HEK293 (cell line): ENCODE data around the gene VKORC1.

Experiments used
- EGR2 ChIP-seq: fragments of 450-650 bp; formaldehyde crosslinking; IDR thresholded peaks from 2 replicates; pipeline ENCODE4 v1.5.1; 2016; ENCODE audit warnings: low read depth, missing biosample characterization, missing genetic modification characterization
- IKZF3 ChIP-seq: fragments of 450-650 bp; IDR thresholded peaks from 2 replicates; pipeline ENCODE4 v1.5.0; 2018; ENCODE audit warnings: missing biosample characterization, mild to moderate bottlenecking, missing genetic modification characterization, moderate library complexity
- KLF9 ChIP-seq: fragments of 450-650 bp; formaldehyde crosslinking; IDR thresholded peaks from 2 replicates; pipeline ENCODE4 v1.5.1; 2016; ENCODE audit warnings: missing biosample characterization, missing genetic modification characterization, low read depth
- REPIN1 ChIP-seq: fragments of 450-650 bp; formaldehyde crosslinking; IDR thresholded peaks from 2 replicates; pipeline ENCODE4 v1.5.1; 2017; ENCODE audit warnings: missing biosample characterization, missing genetic modification characterization, low read depth
- YY1 ChIP-seq: fragments of 450-650 bp; formaldehyde crosslinking; IDR thresholded peaks from 2 replicates; pipeline ENCODE4 v1.5.1; 2018; ENCODE audit warnings: missing biosample characterization, missing genetic modification characterization
- ZBTB21 ChIP-seq: fragments of 450-650 bp; formaldehyde crosslinking; IDR thresholded peaks from 2 replicates; pipeline ENCODE4 v1.5.1; 2017; ENCODE audit warnings: missing biosample characterization, missing genetic modification characterization
- ZEB2 ChIP-seq: fragments of 450-650 bp; formaldehyde crosslinking; IDR thresholded peaks from 2 replicates; pipeline ENCODE4 v1.5.1; 2016; ENCODE audit warnings: missing biosample characterization, missing genetic modification characterization
- ZNF146 ChIP-seq: fragments of 450-650 bp; formaldehyde crosslinking; IDR thresholded peaks from 2 replicates; pipeline ENCODE4 v1.5.1; 2016; ENCODE audit warnings: missing biosample characterization, missing genetic modification characterization
- ZNF174 ChIP-seq: fragments of 450-650 bp; formaldehyde crosslinking; IDR thresholded peaks from 2 replicates; pipeline ENCODE4 v1.5.0; 2017; ENCODE audit warnings: missing biosample characterization, mild to moderate bottlenecking, missing genetic modification characterization
- ZNF214 ChIP-seq: fragments of 450-650 bp; formaldehyde crosslinking; IDR thresholded peaks from 2 replicates; pipeline ENCODE4 v1.5.1; 2017; ENCODE audit warnings: missing biosample characterization, mild to moderate bottlenecking, missing genetic modification characterization, borderline replicate concordance
- ZNF221 ChIP-seq: fragments of 450-650 bp; formaldehyde crosslinking; IDR thresholded peaks from 2 replicates; pipeline ENCODE4 v1.5.1; 2017; ENCODE audit warnings: missing biosample characterization, missing genetic modification characterization, borderline replicate concordance
- ZNF24 ChIP-seq: fragments of 450-650 bp; formaldehyde crosslinking; IDR thresholded peaks from 2 replicates; pipeline ENCODE4 v1.5.1; 2016; ENCODE audit warnings: missing biosample characterization, missing genetic modification characterization
- ZNF266 ChIP-seq: fragments of 450-650 bp; formaldehyde crosslinking; IDR thresholded peaks from 2 replicates; pipeline ENCODE4 v1.5.1; 2016; ENCODE audit warnings: missing biosample characterization, missing genetic modification characterization, low read depth
- ZNF274 ChIP-seq, 2 experiments: fragments of 200-500 bp in 1 of 2; fragments of 450-650 bp in 1 of 2; sonication (Bioruptor generic) in 1 of 2; formaldehyde crosslinking in 1 of 2; IDR thresholded peaks; 2 replicates each; pipeline versions ENCODE4 v1.5.1 to v1.6.1; 2014 to 2016; ENCODE audit warnings: borderline replicate concordance in 1 of 2, inconsistent platforms in 1 of 2, low read length in 1 of 2, missing biosample characterization in 1 of 2, missing genetic modification characterization in 1 of 2
- ZNF324 ChIP-seq: fragments of 450-650 bp; formaldehyde crosslinking; IDR thresholded peaks from 2 replicates; pipeline ENCODE4 v1.5.1; 2016; ENCODE audit warnings: missing biosample characterization, missing genetic modification characterization
- ZNF514 ChIP-seq: fragments of 450-650 bp; formaldehyde crosslinking; IDR thresholded peaks from 2 replicates; pipeline ENCODE4 v1.5.1; 2016; ENCODE audit warnings: missing biosample characterization, missing genetic modification characterization
- ZNF529 ChIP-seq: fragments of 450-650 bp; formaldehyde crosslinking; IDR thresholded peaks from 2 replicates; pipeline ENCODE4 v1.5.1; 2017; ENCODE audit warnings: missing genetic modification characterization, missing biosample characterization; ENCODE audit not compliant: insufficient replicate concordance
- ZNF548 ChIP-seq: fragments of 450-650 bp; formaldehyde crosslinking; IDR thresholded peaks from 2 replicates; pipeline ENCODE4 v1.5.1; 2016; ENCODE audit warnings: missing biosample characterization, missing genetic modification characterization
- ZNF549 ChIP-seq: fragments of 450-650 bp; IDR thresholded peaks from 2 replicates; pipeline ENCODE4 v1.5.1; 2018; ENCODE audit warnings: missing biosample characterization, missing genetic modification characterization, mild to moderate bottlenecking, inconsistent platforms, moderate library complexity
- ZNF623 ChIP-seq: fragments of 450-650 bp; formaldehyde crosslinking; IDR thresholded peaks from 2 replicates; pipeline ENCODE4 v1.5.1; 2016; ENCODE audit warnings: missing biosample characterization, missing genetic modification characterization
- ZNF701 ChIP-seq: fragments of 450-650 bp; formaldehyde crosslinking; IDR thresholded peaks from 2 replicates; pipeline ENCODE4 v1.5.1; 2016; ENCODE audit warnings: missing biosample characterization, missing genetic modification characterization
- ZSCAN23 ChIP-seq: fragments of 450-650 bp; formaldehyde crosslinking; IDR thresholded peaks from 2 replicates; pipeline ENCODE4 v1.5.1; 2016; ENCODE audit warnings: missing biosample characterization, missing genetic modification characterization
- ZSCAN30 ChIP-seq: fragments of 450-650 bp; IDR thresholded peaks from 2 replicates; pipeline ENCODE4 v1.5.1; 2018; ENCODE audit warnings: missing biosample characterization, mild to moderate bottlenecking, missing genetic modification characterization, moderate library complexity
- ZXDB ChIP-seq: fragments of 450-650 bp; formaldehyde crosslinking; IDR thresholded peaks from 2 replicates; pipeline ENCODE4 v1.5.1; 2016; ENCODE audit warnings: missing biosample characterization, missing genetic modification characterization
- TF ChIP-seq, protein P1 (sequence below): fragments of 450-650 bp; formaldehyde crosslinking; IDR thresholded peaks from 2 replicates; pipeline ENCODE4 v1.5.1; 2016; ENCODE audit warnings: missing biosample characterization, missing genetic modification characterization
- TF ChIP-seq, protein P2 (sequence below): fragments of 450-650 bp; formaldehyde crosslinking; IDR thresholded peaks from 2 replicates; pipeline ENCODE4 v1.5.1; 2016; ENCODE audit warnings: missing biosample characterization, missing genetic modification characterization
- TF ChIP-seq, protein P3 (sequence below): fragments of 450-650 bp; formaldehyde crosslinking; IDR thresholded peaks from 2 replicates; pipeline ENCODE4 v1.5.1; 2016; ENCODE audit warnings: missing biosample characterization, missing genetic modification characterization
- TF ChIP-seq, protein P4 (sequence below): fragments of 450-650 bp; formaldehyde crosslinking; IDR thresholded peaks from 2 replicates; pipeline ENCODE4 v1.5.1; 2017; ENCODE audit warnings: missing biosample characterization, missing genetic modification characterization
- TF ChIP-seq, protein P5 (sequence below): fragments of 450-650 bp; IDR thresholded peaks from 2 replicates; pipeline ENCODE4 v1.5.1; 2018; ENCODE audit warnings: missing biosample characterization, mild to moderate bottlenecking, missing genetic modification characterization
- TF ChIP-seq, protein P6 (sequence below): fragments of 450-650 bp; formaldehyde crosslinking; IDR thresholded peaks from 2 replicates; pipeline ENCODE4 v1.5.1; 2017; ENCODE audit warnings: missing biosample characterization, missing genetic modification characterization

Gene VKORC1

DNA sequence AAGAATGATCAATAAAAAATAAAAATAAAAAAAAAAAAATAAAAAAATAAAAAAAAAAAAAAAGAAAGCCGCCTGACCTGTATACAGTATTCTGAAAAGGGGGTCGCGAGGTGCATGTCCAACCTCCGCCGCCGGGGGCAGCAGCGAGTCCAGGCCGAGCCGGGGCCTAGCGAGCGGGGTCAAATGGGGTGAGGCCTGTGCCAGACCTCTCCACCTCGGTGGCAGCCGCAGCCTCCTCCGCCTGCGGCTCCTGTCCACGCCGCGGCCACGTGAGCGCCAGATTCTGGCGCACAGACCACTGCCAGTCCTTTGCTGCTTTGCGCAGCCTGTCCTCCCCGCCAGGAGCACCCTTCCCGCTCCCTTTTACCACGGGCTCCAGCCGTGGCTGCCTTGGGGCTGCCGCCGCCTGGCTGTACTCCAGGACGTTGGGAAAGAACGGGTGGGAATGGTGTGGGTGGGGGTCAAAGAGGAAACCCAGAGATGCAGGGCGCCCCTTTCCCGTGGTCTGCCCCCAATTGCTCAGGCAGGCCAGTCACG is 11.1 kb upstream of the VKORC1 start (continued):
- TF ChIP-seq ZNF174 (no peak), ZXDB (peak; percentile 75; the same call in 1 of the 2 replicates), ZNF266 (tag by site-specific recombination) (no peak), ZSCAN30 (peak; percentile 54), ZNF221 (tag by site-specific recombination) (no peak), ZNF146 (tag by site-specific recombination) (no peak), ZNF623 (tag by site-specific recombination) (0 out of 2 replicates have a peak, but pooled peaks have one; percentile 14), ZNF274 (IDR thresholded peaks at IDR 0.05; ENCODE audit: low read length) (no peak), ZNF274 (tag by site-specific recombination; IDR thresholded peaks at IDR 0.05; ENCODE audit: borderline replicate concordance) (no peak), ZNF549 (tag by site-specific recombination) (no peak), ZNF514 (tag by site-specific recombination) (no peak), REPIN1 (tag by site-specific recombination) (no peak), ZNF701 (tag by site-specific recombination) (no peak), ZNF529 (tag by site-specific recombination) (no peak), EGR2 (tag by site-specific recombination) (peak; percentile 30; the same call in 1 of the 2 replicates), ZSCAN23 (tag by site-specific recombination) (no peak), ZNF324 (tag by site-specific recombination) (0 out of 2 replicates have a peak, but pooled peaks have one; percentile 67), ZNF214 (tag by site-specific recombination) (no peak), ZBTB21 (0 out of 2 replicates have a peak, but pooled peaks have one; percentile 11), ZNF548 (tag by site-specific recombination) (no peak), ZNF24 (tag by site-specific recombination) (no peak), IKZF3 (tag by site-specific recombination) (no peak), KLF9 (no peak), ZEB2 (peak; percentile 61; the same call in 1 of the 2 replicates), YY1 (tag by site-specific recombination) (no peak)
- TF ChIP-seq, protein P1, sequence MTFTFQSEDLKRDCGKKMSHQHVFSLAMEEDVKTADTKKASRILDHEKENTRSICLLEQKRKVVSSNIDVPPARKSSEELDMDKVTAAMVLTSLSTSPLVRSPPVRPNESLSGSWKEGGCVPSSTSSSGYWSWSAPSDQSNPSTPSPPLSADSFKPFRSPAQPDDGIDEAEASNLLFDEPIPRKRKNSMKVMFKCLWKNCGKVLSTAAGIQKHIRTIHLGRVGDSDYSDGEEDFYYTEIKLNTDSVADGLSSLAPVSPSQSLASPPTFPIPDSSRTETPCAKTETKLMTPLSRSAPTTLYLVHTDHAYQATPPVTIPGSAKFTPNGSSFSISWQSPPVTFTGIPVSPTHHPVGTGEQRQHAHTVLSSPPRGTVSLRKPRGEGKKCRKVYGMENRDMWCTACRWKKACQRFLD (tag by site-specific recombination) = no peak
- TF ChIP-seq, protein P2, sequence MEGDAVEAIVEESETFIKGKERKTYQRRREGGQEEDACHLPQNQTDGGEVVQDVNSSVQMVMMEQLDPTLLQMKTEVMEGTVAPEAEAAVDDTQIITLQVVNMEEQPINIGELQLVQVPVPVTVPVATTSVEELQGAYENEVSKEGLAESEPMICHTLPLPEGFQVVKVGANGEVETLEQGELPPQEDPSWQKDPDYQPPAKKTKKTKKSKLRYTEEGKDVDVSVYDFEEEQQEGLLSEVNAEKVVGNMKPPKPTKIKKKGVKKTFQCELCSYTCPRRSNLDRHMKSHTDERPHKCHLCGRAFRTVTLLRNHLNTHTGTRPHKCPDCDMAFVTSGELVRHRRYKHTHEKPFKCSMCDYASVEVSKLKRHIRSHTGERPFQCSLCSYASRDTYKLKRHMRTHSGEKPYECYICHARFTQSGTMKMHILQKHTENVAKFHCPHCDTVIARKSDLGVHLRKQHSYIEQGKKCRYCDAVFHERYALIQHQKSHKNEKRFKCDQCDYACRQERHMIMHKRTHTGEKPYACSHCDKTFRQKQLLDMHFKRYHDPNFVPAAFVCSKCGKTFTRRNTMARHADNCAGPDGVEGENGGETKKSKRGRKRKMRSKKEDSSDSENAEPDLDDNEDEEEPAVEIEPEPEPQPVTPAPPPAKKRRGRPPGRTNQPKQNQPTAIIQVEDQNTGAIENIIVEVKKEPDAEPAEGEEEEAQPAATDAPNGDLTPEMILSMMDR = peak; percentile 84
- TF ChIP-seq, protein P3, sequence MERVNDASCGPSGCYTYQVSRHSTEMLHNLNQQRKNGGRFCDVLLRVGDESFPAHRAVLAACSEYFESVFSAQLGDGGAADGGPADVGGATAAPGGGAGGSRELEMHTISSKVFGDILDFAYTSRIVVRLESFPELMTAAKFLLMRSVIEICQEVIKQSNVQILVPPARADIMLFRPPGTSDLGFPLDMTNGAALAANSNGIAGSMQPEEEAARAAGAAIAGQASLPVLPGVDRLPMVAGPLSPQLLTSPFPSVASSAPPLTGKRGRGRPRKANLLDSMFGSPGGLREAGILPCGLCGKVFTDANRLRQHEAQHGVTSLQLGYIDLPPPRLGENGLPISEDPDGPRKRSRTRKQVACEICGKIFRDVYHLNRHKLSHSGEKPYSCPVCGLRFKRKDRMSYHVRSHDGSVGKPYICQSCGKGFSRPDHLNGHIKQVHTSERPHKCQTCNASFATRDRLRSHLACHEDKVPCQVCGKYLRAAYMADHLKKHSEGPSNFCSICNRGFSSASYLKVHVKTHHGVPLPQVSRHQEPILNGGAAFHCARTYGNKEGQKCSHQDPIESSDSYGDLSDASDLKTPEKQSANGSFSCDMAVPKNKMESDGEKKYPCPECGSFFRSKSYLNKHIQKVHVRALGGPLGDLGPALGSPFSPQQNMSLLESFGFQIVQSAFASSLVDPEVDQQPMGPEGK (tag by site-specific recombination) = peak; percentile 51; the same call in 1 of the 2 replicates
- TF ChIP-seq, protein P4, sequence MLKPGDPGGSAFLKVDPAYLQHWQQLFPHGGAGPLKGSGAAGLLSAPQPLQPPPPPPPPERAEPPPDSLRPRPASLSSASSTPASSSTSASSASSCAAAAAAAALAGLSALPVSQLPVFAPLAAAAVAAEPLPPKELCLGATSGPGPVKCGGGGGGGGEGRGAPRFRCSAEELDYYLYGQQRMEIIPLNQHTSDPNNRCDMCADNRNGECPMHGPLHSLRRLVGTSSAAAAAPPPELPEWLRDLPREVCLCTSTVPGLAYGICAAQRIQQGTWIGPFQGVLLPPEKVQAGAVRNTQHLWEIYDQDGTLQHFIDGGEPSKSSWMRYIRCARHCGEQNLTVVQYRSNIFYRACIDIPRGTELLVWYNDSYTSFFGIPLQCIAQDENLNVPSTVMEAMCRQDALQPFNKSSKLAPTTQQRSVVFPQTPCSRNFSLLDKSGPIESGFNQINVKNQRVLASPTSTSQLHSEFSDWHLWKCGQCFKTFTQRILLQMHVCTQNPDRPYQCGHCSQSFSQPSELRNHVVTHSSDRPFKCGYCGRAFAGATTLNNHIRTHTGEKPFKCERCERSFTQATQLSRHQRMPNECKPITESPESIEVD = no peak
- TF ChIP-seq, protein P5, sequence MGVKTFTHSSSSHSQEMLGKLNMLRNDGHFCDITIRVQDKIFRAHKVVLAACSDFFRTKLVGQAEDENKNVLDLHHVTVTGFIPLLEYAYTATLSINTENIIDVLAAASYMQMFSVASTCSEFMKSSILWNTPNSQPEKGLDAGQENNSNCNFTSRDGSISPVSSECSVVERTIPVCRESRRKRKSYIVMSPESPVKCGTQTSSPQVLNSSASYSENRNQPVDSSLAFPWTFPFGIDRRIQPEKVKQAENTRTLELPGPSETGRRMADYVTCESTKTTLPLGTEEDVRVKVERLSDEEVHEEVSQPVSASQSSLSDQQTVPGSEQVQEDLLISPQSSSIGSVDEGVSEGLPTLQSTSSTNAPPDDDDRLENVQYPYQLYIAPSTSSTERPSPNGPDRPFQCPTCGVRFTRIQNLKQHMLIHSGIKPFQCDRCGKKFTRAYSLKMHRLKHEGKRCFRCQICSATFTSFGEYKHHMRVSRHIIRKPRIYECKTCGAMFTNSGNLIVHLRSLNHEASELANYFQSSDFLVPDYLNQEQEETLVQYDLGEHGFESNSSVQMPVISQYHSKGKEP (tag by site-specific recombination) = no peak
- TF ChIP-seq, protein P6, sequence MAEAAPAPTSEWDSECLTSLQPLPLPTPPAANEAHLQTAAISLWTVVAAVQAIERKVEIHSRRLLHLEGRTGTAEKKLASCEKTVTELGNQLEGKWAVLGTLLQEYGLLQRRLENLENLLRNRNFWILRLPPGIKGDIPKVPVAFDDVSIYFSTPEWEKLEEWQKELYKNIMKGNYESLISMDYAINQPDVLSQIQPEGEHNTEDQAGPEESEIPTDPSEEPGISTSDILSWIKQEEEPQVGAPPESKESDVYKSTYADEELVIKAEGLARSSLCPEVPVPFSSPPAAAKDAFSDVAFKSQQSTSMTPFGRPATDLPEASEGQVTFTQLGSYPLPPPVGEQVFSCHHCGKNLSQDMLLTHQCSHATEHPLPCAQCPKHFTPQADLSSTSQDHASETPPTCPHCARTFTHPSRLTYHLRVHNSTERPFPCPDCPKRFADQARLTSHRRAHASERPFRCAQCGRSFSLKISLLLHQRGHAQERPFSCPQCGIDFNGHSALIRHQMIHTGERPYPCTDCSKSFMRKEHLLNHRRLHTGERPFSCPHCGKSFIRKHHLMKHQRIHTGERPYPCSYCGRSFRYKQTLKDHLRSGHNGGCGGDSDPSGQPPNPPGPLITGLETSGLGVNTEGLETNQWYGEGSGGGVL (tag by site-specific recombination) = no peak
